HEK293 (cell line): ENCODE measurements around the gene SPECC1.

Experiments
- CTCF ChIA-PET: fragments of 350-600 bp; formaldehyde crosslinking; extraction: SDS; loops from one replicate; lab custom pipeline; 2021; ENCODE audit warnings: antibody characterized with exemption; lab: Yijun Ruan, JAX
- POLR2A ChIA-PET: fragments of 300-600 bp; formaldehyde crosslinking; extraction: SDS; loops from one replicate; lab custom pipeline; 2020; ENCODE audit warnings: antibody characterized with exemption, inconsistent platforms; lab: Yijun Ruan, JAX
- H3K27ac ChIP-seq: fragments of 200-500 bp; sonication (Bioruptor generic); 2 replicates; pipeline ENCODE4 v1.5.1; 2014; ENCODE audit warnings: low read depth, low read length, control low read depth, inconsistent platforms; ENCODE audit errors: extremely low read depth
- H3K36me3 ChIP-seq, 2 experiments: fragments of 200-500 bp in 1 of 2; sonication (Bioruptor generic) in 1 of 2; 1 replicate in 1 of 2; 2 replicates in 1 of 2; pipeline ENCODE4 v1.5.1; 2014 to 2017; ENCODE audit warnings: inconsistent platforms in 2 of 2, low read length in 2 of 2; ENCODE audit not compliant: control insufficient read depth in 2 of 2, insufficient read depth in 1 of 2
- H3K4me1 ChIP-seq: fragments of 200-500 bp; sonication (Bioruptor generic); 2 replicates; pipeline ENCODE4 v1.5.1; 2014; ENCODE audit warnings: mild to moderate bottlenecking, low read length, inconsistent platforms; ENCODE audit not compliant: control insufficient read depth, insufficient read depth
- H3K4me3 ChIP-seq: 2 replicates; pipeline ENCODE4 v1.5.1; 2011; ENCODE audit warnings: low read depth, mild to moderate bottlenecking, control low read depth, low read length, moderate library complexity
- H3K9me3 ChIP-seq: fragments of 200-500 bp; sonication (Bioruptor generic); 2 replicates; pipeline ENCODE4 v1.5.1; 2014; ENCODE audit warnings: low read depth, low read length, inconsistent platforms; ENCODE audit not compliant: control insufficient read depth, insufficient read depth
- HIC1 ChIP-seq: fragments of 450-650 bp; formaldehyde crosslinking; IDR thresholded peaks from 2 replicates; pipeline ENCODE4 v1.5.1; 2016; ENCODE audit warnings: missing biosample characterization, missing genetic modification characterization
- SETDB1 ChIP-seq: IDR thresholded peaks from one replicate; pipeline ENCODE4 v1.6.1; 2017; ENCODE audit warnings: mild to moderate bottlenecking, low read length, moderate library complexity, mixed read lengths; ENCODE audit not compliant: insufficient read length
- WT1 ChIP-seq: fragments of 450-650 bp; formaldehyde crosslinking; IDR thresholded peaks from 2 replicates; pipeline ENCODE4 v1.5.1; 2016; ENCODE audit warnings: missing biosample characterization, missing genetic modification characterization
- ZNF121 ChIP-seq: fragments of 450-650 bp; formaldehyde crosslinking; IDR thresholded peaks from 2 replicates; pipeline ENCODE4 v1.5.1; 2016; ENCODE audit warnings: missing biosample characterization, missing genetic modification characterization
- ZNF16 ChIP-seq: fragments of 450-650 bp; formaldehyde crosslinking; IDR thresholded peaks from 2 replicates; pipeline ENCODE4 v1.5.1; 2016; ENCODE audit warnings: low read depth, missing biosample characterization, missing genetic modification characterization
- ZNF239 ChIP-seq: fragments of 450-650 bp; formaldehyde crosslinking; IDR thresholded peaks from 2 replicates; pipeline ENCODE4 v1.5.1; 2016; ENCODE audit warnings: missing biosample characterization, missing genetic modification characterization
- ZNF341 ChIP-seq: fragments of 450-650 bp; formaldehyde crosslinking; IDR thresholded peaks from 2 replicates; pipeline ENCODE4; 2016; ENCODE audit warnings: low read depth, missing biosample characterization, missing genetic modification characterization
- ZNF362 ChIP-seq: fragments of 450-650 bp; formaldehyde crosslinking; IDR thresholded peaks from 2 replicates; pipeline ENCODE4 v1.5.1; 2016; ENCODE audit warnings: missing biosample characterization, missing genetic modification characterization
- ZNF561 ChIP-seq: fragments of 450-650 bp; IDR thresholded peaks from 2 replicates; pipeline ENCODE4 v1.5.1; 2018; ENCODE audit warnings: missing biosample characterization, missing genetic modification characterization, borderline replicate concordance
- ZNF76 ChIP-seq: fragments of 450-650 bp; formaldehyde crosslinking; IDR thresholded peaks from 2 replicates; pipeline ENCODE4; 2016; ENCODE audit warnings: low read depth, missing biosample characterization, missing genetic modification characterization, borderline replicate concordance
- TF ChIP-seq, protein P1 (sequence below): fragments of 450-650 bp; formaldehyde crosslinking; IDR thresholded peaks from 2 replicates; pipeline ENCODE4 v1.5.1; 2016; ENCODE audit warnings: missing biosample characterization, missing genetic modification characterization, low read depth
- TF ChIP-seq, protein P2 (sequence below): fragments of 450-650 bp; formaldehyde crosslinking; IDR thresholded peaks from 2 replicates; pipeline ENCODE4 v1.5.0; 2017; ENCODE audit warnings: missing biosample characterization, missing genetic modification characterization, borderline replicate concordance
- TF ChIP-seq, protein P3 (sequence below): fragments of 450-650 bp; formaldehyde crosslinking; IDR thresholded peaks from 2 replicates; pipeline ENCODE4 v1.5.1; 2017; ENCODE audit warnings: missing biosample characterization, missing genetic modification characterization

The SPECC1 gene

DNA sequence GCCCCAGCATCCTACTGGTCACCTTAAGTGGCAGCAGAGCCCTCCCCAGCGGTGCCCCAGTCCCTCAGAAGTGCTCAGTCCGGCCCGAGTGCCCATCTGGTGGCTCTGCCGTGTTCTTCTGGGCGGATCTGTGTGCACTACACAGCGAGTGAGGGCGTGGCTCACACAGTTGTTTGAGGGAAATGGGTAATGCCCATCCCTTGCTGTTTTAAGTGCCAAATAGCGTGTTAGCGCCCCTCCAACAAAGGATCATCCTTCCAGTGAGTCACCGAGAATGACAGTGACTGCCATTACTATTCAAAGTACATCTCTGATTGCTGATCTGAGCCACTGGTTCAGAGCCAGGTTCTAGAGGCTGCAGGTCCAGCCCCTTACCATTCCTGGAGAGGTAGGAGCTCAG lies 306.2 kb downstream of the SPECC1 start (continued):
- TF ChIP-seq ZNF121 (tag by site-specific recombination) (no peak), ZNF76 (tag by site-specific recombination) (no peak)

- ChIA-PET POLR2A (no interaction called here), CTCF (interaction anchor here (5.5 kb wide), 1 partner anchor 88 kb away, joined by 40 read pairs; no protein-coding TSS in a partner anchor)
- peaks cover 0 to 11% of the 10 kb centered on the region in 2 experiments; a peak in 1 of 3 replicates for H3K36me3 ChIP-seq
- H3K4me3 ChIP-seq, result no peak overlapping the region
- no peaks in the 10 kb centered on the region for H3K9me3 ChIP-seq
- no peak overlapping the region for H3K27ac ChIP-seq
- no peak for TF ChIP-seq ZNF362 (tag by site-specific recombination)
- TF ChIP-seq, protein P1, sequence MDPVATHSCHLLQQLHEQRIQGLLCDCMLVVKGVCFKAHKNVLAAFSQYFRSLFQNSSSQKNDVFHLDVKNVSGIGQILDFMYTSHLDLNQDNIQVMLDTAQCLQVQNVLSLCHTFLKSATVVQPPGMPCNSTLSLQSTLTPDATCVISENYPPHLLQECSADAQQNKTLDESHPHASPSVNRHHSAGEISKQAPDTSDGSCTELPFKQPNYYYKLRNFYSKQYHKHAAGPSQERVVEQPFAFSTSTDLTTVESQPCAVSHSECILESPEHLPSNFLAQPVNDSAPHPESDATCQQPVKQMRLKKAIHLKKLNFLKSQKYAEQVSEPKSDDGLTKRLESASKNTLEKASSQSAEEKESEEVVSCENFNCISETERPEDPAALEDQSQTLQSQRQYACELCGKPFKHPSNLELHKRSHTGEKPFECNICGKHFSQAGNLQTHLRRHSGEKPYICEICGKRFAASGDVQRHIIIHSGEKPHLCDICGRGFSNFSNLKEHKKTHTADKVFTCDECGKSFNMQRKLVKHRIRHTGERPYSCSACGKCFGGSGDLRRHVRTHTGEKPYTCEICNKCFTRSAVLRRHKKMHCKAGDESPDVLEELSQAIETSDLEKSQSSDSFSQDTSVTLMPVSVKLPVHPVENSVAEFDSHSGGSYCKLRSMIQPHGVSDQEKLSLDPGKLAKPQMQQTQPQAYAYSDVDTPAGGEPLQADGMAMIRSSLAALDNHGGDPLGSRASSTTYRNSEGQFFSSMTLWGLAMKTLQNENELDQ, result no peak
- TF ChIP-seq, protein P2, sequence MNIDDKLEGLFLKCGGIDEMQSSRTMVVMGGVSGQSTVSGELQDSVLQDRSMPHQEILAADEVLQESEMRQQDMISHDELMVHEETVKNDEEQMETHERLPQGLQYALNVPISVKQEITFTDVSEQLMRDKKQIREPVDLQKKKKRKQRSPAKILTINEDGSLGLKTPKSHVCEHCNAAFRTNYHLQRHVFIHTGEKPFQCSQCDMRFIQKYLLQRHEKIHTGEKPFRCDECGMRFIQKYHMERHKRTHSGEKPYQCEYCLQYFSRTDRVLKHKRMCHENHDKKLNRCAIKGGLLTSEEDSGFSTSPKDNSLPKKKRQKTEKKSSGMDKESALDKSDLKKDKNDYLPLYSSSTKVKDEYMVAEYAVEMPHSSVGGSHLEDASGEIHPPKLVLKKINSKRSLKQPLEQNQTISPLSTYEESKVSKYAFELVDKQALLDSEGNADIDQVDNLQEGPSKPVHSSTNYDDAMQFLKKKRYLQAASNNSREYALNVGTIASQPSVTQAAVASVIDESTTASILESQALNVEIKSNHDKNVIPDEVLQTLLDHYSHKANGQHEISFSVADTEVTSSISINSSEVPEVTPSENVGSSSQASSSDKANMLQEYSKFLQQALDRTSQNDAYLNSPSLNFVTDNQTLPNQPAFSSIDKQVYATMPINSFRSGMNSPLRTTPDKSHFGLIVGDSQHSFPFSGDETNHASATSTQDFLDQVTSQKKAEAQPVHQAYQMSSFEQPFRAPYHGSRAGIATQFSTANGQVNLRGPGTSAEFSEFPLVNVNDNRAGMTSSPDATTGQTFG (tag by site-specific recombination), result no peak
- TF ChIP-seq, protein P3, sequence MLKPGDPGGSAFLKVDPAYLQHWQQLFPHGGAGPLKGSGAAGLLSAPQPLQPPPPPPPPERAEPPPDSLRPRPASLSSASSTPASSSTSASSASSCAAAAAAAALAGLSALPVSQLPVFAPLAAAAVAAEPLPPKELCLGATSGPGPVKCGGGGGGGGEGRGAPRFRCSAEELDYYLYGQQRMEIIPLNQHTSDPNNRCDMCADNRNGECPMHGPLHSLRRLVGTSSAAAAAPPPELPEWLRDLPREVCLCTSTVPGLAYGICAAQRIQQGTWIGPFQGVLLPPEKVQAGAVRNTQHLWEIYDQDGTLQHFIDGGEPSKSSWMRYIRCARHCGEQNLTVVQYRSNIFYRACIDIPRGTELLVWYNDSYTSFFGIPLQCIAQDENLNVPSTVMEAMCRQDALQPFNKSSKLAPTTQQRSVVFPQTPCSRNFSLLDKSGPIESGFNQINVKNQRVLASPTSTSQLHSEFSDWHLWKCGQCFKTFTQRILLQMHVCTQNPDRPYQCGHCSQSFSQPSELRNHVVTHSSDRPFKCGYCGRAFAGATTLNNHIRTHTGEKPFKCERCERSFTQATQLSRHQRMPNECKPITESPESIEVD (tag by site-specific recombination), result no peak
- TF ChIP-seq HIC1, result no peak
- no peak for TF ChIP-seq WT1 (tag by site-specific recombination)
- no peak for TF ChIP-seq ZNF561 (tag by site-specific recombination)
- TF ChIP-seq ZNF16 (tag by site-specific recombination), result no peak
- no peak for TF ChIP-seq ZNF341 (tag by site-specific recombination)
- TF ChIP-seq ZNF239 (tag by site-specific recombination), result no peak
- no peak for TF ChIP-seq SETDB1
- H3K4me1 ChIP-seq, result no peaks in the 10 kb centered on the region
Measured at GRCh38 chr17:20315821-20316220, 306.7 kb downstream of the SPECC1 start.
